ENCODE measurements around the gene PGAM2. TPM values are rescaled to one million over a fixed set of nuclear protein-coding genes. Genes with fewer than 3 reads are reported as not detected.

PGAM2 gene
- total RNA-seq, 2 donors from 2014 or later, result 2.4 TPM; not detected in 1

DNA sequence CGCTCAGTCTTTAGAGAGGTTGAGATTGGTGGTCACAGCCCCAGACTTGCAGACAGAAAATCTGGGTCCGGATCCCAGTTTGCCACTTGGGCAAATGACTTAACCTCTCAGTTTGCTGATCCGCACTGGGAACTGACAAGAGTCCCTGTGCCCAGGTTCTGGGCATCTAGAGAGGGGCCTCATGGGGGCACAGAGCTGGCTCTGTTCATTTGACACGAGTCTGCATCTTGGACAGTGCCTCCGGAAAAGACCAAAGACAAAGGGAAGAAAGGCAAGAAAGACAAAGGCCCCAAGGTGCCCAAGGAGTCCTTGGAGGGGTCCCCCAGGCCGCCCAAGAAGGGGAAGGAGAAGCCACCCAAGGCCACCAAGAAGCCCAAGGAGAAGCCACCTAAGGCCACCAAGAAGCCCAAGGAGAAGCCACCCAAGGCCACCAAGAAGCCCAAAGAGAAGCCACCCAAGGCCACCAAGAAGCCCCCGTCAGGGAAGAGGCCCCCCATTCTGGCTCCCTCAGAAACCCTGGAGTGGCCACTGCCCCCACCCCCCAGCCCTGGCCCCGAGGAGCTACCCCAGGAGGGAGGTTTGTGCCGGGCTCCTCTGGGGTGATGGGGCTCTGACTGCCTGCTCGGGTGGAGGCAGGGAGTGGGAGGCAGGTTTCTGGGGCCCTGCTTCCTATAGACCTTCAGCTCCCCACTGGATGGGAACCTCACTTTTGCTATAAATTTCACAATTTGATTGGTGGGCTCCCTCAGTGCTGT is 41.1 kb upstream of the PGAM2 start:
- Mint-ChIP-seq H3K4me3 (no peak overlapping the region), H3K27ac (no peak overlapping the region), H3K9me3 (no peaks in the 10 kb centered on the region), H3K27me3 (peaks cover 18% of the 10 kb centered on the region), H3K4me1 (no peaks in the 10 kb centered on the region), H3K36me3 (ENCODE audit: low read depth) (no peaks in the 10 kb centered on the region)
- ATAC-seq (replicated peaks), result no peak

DNA sequence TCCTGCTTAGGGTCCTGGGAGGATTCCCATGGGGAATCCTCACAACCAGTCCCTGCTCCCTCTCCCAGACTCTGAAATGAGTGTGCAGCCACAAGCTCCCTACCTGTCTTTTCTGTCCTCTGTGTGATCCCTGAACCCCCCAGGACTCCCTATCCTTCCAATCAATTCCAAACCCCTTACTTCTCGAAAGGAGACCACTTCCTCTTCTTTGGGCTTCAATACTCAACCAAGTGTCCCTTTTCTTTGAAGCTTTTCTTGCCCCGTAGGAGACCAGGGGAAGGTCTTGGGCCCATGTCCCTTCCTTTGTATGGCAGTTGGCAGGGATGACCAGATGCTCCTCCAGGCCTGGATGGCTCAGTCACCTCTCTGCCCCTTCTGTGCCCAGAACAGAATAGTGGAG is 40.5 kb upstream of the PGAM2 start:
- H3K36me3 Mint-ChIP-seq (ENCODE audit: low read depth), result no peaks in the 10 kb centered on the region
- H3K27me3 Mint-ChIP-seq, result peaks cover 18% of the 10 kb centered on the region
- no peak for ATAC-seq (replicated peaks)
- no peaks in the 10 kb centered on the region for H3K9me3 Mint-ChIP-seq
- no peaks in the 10 kb centered on the region for H3K4me1 Mint-ChIP-seq
- H3K4me3 Mint-ChIP-seq, result peak overlapping the region; percentile 27
- no peak overlapping the region for H3K27ac Mint-ChIP-seq

DNA sequence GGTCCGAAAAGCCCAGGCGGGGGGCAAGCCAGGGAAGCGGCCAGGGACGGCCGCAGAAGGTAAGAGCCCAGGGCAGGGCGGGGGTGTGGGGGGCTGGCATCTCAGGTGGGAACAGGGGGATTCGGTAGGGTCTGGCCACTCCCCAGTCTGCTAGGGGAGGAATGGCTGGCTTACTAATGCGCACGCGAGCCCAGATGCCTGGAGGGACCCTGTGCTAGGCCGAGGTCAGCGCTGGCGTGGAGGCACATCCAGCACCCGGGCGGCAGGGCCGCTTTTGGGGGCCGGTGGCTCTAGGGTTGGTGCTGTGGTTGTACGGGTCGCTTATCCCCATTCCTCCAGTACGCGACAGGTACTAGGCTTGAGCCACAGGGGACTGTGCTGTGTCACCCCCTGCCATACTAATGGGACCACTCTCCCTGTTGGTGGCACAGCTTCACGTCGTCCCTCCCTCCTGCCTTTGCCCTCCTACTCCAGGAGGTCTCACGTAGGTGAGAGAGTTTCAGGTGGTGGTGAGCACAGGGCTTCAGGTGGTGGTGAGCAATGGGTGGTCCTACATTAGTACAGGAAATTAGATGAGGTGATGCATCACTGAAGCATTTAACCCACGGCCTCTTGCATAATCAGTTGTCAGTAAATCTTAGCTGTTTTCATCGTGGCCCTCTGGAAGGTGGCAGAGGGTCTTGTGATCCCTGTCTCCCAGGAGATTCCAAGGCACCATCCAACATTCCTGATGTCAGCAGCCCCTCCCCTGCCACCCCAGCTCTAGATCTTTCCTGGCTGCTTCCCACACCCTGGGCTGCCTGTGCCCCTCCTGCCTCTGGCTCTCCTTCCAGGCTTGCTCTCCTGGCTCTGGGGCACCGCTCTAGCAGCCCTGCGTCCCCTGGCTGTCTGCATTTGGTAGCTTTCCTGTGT is 39.7 kb upstream of the PGAM2 start:
- no peaks in the 10 kb centered on the region for H3K4me1 Mint-ChIP-seq
- H3K4me3 Mint-ChIP-seq, result peak overlapping the region; percentile 27
- no peaks in the 10 kb centered on the region for H3K9me3 Mint-ChIP-seq
- H3K27ac Mint-ChIP-seq, result no peak overlapping the region
- ATAC-seq (replicated peaks), result peak; percentile 17
- peaks cover 18% of the 10 kb centered on the region for H3K27me3 Mint-ChIP-seq
- no peaks in the 10 kb centered on the region for H3K36me3 Mint-ChIP-seq (ENCODE audit: low read depth)

DNA sequence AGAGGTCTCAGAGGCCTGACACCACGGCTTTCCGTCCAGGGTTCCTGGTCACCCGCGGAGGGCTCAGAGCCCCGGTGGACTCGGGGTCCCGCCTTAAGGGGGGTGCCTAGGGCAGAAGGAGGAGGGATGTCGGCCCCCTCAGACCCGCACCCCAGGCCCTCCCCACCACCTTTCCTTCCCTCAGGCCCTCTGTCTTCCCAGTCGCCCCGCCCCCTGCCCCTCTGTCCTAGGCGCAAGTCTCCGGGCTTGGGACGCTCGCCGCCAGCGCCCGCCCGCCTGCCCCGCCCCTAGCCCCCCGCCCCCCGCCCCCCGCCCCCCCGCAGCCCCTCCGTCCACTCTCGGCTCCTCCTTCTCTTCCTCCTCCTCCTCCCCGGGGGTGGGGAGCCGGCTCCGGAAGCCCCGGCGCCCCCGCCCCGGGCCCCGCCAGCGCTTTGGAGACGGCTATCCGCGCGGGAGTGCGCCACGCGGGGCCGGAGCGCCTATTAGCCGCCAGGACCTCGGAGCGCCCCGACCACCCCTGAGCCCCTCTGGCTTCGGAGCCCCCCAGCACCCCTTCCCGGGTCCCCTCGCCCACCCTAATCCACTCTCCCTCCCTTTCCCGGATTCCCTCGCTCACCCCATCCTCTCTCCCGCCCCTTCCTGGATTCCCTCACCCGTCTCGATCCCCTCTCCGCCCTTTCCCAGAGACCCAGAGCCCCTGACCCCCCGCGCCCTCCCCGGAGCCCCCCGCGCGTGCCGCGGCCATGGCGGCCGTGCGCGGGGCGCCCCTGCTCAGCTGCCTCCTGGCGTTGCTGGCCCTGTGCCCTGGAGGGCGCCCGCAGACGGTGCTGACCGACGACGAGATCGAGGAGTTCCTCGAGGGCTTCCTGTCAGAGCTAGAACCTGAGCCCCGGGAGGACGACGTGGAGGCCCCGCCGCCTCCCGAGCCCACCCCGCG is 38.8 kb upstream of the PGAM2 start, which contains the start of gene AEBP1:
Gene AEBP1, plus strand, starts transcription at position 423 of the 937 bp plus-strand sequence. Its CDS starts 321 bp downstream, at position 744.
- Mint-ChIP-seq H3K9me3 (no peaks in the 10 kb centered on the region), H3K27me3 (peaks cover 18% of the 10 kb centered on the region), H3K27ac (peak within 1 kb of the TSS; percentile 10), H3K4me3 (peak within 1 kb of the TSS; percentile 64), H3K4me1 (no peaks in the 10 kb centered on the region), H3K36me3 (ENCODE audit: low read depth) (no peaks in the 10 kb centered on the region)
- peak; percentile 64 for ATAC-seq (replicated peaks)

DNA sequence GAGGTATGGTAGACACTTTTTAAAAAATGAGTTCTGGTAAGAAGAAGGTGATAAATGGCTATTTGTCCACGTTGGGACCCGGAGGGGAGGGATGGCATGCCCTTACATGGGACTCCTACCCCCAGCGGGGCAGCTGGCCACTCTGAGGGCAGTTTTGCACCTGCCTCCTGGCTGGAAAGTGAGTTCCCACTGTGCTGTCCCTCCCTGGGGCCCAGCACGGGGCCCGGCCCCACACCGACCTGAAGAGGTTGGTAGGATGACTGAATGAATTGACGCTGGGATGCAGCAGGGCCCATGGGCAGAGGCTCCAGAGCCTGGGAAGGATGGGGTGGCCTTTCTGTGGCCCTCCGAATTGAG is 38.2 kb upstream of the PGAM2 start:
- Mint-ChIP-seq H3K4me1 (no peaks in the 10 kb centered on the region), H3K9me3 (no peaks in the 10 kb centered on the region), H3K27ac (peak overlapping the region; percentile 10), H3K4me3 (peak overlapping the region; percentile 64), H3K27me3 (peaks cover 18% of the 10 kb centered on the region), H3K36me3 (ENCODE audit: low read depth) (no peaks in the 10 kb centered on the region)
- no peak for ATAC-seq (replicated peaks)

DNA sequence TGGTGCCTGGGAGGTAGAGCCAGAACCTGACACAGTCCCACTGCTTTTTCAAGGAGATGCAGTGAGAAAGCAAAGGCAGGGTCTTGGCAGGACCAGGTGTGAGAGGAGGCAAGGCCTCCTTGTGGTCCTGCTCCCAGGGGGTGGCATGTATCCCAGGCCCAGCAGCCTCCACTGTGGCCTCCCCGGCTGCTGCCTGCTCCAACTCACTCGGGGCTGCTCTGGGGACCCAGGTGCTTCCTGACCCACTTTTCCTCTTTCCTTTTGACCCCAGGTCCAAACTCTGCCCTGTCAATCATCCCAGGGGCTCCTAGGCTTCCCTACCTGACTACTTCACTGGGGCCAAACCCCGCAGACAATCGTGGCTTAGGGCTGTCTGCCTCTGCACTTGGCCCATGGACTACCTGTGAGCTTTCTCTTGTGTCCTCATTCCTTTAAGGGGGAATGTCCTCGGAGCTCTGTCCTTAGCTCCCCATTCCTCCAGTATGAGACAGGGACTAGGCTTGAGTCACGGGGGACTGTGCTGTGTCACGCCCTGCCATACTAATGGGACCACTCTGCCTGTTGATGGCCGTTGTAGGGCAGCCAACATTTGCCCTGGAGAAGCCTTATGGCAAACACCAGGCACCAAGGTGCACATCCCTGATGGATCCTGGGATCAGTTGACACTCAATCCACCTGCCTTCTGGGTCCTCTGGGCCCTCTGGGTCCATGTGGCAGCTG is 37.6 kb upstream of the PGAM2 start:
- peaks cover 18% of the 10 kb centered on the region for H3K27me3 Mint-ChIP-seq
- no peaks in the 10 kb centered on the region for H3K9me3 Mint-ChIP-seq
- H3K4me1 Mint-ChIP-seq, result no peaks in the 10 kb centered on the region
- no peaks in the 10 kb centered on the region for H3K36me3 Mint-ChIP-seq (ENCODE audit: low read depth)
- H3K27ac Mint-ChIP-seq, result peak overlapping the region; percentile 10
- ATAC-seq (replicated peaks), result no peak
- H3K4me3 Mint-ChIP-seq, result peak overlapping the region; percentile 64

DNA sequence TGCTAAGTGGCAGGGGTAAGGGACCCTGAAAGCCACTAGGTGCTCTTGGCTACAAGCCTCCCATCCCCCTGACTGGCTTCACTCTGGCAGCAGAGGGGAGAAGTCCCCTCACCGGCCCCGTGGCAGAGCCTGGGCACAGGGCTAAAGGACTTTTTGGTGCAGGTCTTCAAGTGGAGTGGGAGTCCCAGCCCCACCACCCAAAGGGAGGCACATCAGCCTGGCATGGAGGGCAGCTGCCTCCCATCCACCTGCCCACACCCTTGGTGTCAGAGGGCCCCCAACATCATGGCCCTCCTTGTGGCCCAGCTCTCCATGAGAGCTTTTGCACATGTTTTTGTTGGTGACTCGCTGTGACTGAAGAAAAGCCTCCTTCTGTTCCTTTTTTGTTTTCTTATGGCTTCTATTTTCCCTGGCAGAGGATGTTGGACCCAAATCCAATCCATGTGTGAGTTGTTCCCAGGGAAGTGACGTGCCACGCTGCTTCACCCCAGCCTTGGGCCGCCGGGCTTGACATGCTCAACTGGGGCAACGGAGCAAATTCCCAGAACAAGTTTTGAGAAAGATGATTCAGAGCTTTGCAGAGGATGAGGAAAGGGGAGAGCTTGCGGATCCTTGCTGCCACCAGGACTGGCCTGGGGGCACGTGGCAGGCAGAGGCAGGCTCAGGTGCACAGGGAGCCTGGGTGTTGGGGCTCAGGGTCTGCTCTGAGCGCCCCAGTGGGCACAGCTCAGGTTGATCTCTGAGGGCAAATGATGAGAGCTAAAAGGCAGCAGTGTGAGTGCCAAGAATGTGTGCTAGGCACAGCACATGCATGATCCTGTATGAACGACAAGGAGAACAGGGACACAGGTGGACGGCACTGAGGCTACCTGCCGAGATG is 36.8 kb upstream of the PGAM2 start:
- Mint-ChIP-seq H3K27me3 (peaks cover 18% of the 10 kb centered on the region), H3K4me1 (no peaks in the 10 kb centered on the region), H3K4me3 (no peak overlapping the region), H3K9me3 (no peaks in the 10 kb centered on the region), H3K36me3 (ENCODE audit: low read depth) (no peaks in the 10 kb centered on the region), H3K27ac (no peak overlapping the region)
- no peak for ATAC-seq (replicated peaks)

DNA sequence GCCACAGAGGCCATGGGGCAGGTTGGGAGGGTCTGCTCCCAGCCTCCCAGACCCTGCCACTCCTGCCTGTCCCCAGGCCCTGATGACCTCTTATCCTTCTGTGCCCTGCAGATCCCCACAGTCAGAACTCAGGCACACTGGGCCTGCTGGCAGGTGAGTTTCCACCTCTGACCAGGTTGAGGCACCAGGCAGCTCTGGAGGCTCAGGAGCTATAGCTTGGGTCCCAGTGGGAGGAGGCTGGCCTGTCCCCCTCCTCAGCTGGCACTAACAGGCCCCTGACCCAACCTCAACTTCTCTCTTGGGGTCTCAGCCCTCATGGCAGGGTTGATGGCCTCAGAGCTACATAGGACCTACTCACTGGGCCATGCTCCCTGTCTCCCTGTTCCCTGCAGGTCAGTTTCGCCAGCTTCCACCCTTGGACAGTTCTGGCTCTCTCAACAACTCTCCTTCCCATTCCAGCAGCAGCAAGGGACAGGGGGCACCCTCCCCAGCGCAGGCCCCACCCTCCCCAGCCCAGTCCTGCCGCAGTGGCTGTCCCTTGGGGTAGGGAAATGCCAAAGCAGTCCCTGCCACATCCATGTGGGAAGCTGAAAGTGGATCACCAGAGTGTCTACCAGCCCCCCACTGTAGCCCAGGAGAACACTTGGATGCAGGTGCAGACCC is 36.1 kb upstream of the PGAM2 start:
- H3K4me3 Mint-ChIP-seq, result no peak overlapping the region
- no peaks in the 10 kb centered on the region for H3K9me3 Mint-ChIP-seq
- no peaks in the 10 kb centered on the region for H3K36me3 Mint-ChIP-seq (ENCODE audit: low read depth)
- ATAC-seq (replicated peaks), result no peak
- peaks cover 18% of the 10 kb centered on the region for H3K27me3 Mint-ChIP-seq
- H3K4me1 Mint-ChIP-seq, result peaks cover 5% of the 10 kb centered on the region
- no peak overlapping the region for H3K27ac Mint-ChIP-seq

DNA sequence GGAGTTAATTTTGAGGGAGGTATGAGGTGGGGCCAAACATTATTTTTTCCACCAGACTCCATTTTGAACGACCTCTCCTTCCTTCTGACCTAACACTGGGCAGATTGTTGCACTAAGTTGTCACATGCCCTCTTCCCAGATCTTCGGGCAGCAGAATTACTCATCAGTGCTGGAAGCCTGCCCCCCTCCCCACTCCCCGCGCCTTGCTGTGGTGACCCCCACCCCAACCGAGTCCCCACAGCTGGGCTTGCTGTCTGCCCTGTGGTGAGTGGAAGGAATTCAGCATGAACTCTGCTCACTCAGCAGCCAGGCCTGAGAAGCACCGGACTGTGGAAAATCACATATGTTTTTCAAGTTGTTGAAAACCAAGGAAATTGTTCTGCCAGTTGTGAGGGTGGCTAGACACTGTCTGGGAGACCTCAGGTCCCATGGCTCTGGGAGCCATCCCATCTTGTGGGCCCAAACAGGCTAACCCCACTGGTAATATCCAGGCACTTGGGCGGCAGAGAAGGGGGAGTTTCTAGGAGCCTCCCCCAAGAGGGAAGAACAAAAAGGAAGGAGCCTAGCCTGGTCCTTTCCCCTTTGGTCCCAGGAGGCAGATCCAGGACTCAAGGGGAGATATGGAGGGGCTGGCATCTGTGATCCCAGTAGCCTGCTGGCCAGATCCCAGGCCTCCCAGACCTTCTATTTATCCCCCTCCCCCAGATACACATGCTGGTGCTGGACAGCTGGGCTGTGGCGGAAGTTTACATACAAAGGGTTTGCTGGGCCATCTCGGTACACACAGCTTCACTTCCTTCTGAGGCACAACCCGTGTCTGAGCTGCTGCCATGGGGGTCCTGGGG is 35.3 kb upstream of the PGAM2 start:
- Mint-ChIP-seq H3K4me3 (no peak overlapping the region), H3K27ac (no peak overlapping the region), H3K9me3 (no peaks in the 10 kb centered on the region), H3K36me3 (ENCODE audit: low read depth) (no peaks in the 10 kb centered on the region), H3K27me3 (peaks cover 11% of the 10 kb centered on the region), H3K4me1 (peaks cover 6% of the 10 kb centered on the region)
- no peak for ATAC-seq (replicated peaks)

DNA sequence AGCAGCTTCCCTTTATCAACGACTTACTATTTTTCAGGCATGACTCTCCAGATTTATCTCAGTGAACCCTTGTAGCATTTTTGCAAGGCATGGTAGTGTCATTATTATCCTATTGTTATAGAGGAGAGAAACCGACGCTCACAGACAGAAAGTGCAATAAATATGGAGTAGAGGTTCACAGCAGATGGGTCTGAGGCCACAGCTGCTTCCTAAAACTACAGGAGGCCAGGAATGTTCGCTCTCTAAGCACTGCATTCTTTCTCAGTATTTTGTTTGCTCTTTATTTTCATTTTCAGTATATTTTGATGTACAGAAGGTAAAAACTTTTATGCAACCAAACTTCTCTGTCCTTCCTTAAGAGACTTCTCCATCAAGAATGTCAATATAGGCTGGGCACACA is 34.3 kb upstream of the PGAM2 start:
- no peak for ATAC-seq (replicated peaks)
- Mint-ChIP-seq H3K4me3 (no peak overlapping the region), H3K27ac (no peak overlapping the region), H3K4me1 (peaks cover 6% of the 10 kb centered on the region), H3K9me3 (no peaks in the 10 kb centered on the region), H3K36me3 (ENCODE audit: low read depth) (no peaks in the 10 kb centered on the region), H3K27me3 (peaks cover 6% of the 10 kb centered on the region)

DNA sequence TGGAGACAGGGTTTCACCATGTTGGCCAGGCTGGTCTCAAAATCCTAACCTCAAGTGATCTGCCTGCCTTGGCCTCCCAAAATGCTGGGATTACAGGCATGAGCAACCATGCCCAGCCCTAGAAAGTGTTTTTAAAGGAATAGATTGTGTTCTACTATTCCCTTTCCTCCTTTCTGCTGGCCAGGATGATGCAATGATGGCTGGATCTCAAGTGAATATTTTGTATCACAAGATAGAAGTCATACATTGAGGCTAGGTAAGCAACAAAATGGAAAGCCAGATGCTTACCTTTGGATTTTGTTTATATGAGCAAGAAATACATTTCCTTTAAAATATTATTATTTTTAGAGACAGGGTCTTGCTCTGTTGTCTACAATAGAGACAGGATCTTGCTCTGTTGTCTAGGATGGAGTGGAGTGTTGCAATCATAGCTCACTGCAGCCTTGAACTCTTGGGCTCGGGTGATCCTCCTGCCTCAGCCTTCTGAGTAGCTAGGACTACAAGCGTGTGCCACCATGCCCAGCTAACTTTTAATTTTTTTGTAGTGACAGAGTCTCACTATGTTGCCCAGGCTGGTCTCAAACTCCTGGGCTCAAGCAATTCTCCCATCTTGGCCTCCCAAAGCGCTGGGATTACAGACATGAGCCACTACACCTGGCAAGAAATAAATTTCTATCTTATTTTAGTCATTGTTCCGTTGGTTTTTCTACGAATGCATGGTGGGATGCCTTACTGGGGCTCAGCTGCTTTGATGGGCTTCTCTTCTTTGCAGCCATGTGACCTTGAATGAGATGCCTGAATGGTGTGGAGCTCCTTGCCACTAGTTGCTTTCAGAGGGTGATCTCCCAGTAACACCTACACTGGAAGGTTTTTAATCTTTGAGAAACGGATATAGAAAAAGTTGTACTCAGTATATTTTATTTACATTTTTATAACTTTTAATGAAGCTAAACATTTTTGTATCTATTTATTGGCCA is 33.0 kb upstream of the PGAM2 start:
- H3K36me3 Mint-ChIP-seq (ENCODE audit: low read depth), result no peaks in the 10 kb centered on the region
- peak overlapping the region; percentile 45 for H3K27ac Mint-ChIP-seq
- no peaks in the 10 kb centered on the region for H3K9me3 Mint-ChIP-seq
- H3K4me3 Mint-ChIP-seq, result no peak overlapping the region
- ATAC-seq (replicated peaks), result no peak
- peaks cover 4% of the 10 kb centered on the region for H3K27me3 Mint-ChIP-seq
- H3K4me1 Mint-ChIP-seq, result peaks cover 6% of the 10 kb centered on the region

Data from activated T-helper 17 cell treated with anti-CD3 and anti-CD28 coated beads, Interleukin-2, amount 50 U/mL, for 72 hours (primary cell).